ENCODE results near the gene PRKG1.

The PRKG1 gene

GRCh38 chr10:51765284-51765971, 691.1 kb downstream of the PRKG1 start:
- Histone ChIP-seq H3K4me1 (ENCODE audit: insufficient read depth, low read length, poor library complexity, severe bottlenecking) (no peaks in the 10 kb centered on the region), H3K79me2 (ENCODE audit: insufficient read depth, low read length) (no peaks in the 10 kb centered on the region), H3K9me2 (replicated peaks; ENCODE audit: low read depth, low read length) (no peaks in the 10 kb centered on the region), H3K9me3 (ENCODE audit: insufficient read depth, low read depth, low read length) (no peaks in the 10 kb centered on the region), H3K36me3 (ENCODE audit: insufficient read depth, low read length) (no peaks in the 10 kb centered on the region), H3K9ac (ENCODE audit: low read depth, low read length, poor library complexity, severe bottlenecking) (no peak overlapping the region), H3F3A (ENCODE audit: low read depth) (no peaks in the 10 kb centered on the region), H4K20me1 (ENCODE audit: insufficient read depth, low read length, poor library complexity, severe bottlenecking) (no peaks in the 10 kb centered on the region), H3K4me2 (ENCODE audit: low read depth, low read length, poor library complexity, severe bottlenecking) (no peak overlapping the region), H2AFZ (ENCODE audit: low read length) (no peak overlapping the region), H3K27me3 (ENCODE audit: insufficient read depth, low read length, poor library complexity, severe bottlenecking) (no peaks in the 10 kb centered on the region), H3K4me3 (ENCODE audit: low read length, poor library complexity, severe bottlenecking) (no peak overlapping the region)
- TF ChIP-seq CTCF (conservative IDR thresholded peaks at IDR 0.05; ENCODE audit: low read length) (no peak), EZH2phosphoT487 (IDR thresholded peaks at IDR 0.05; ENCODE audit: borderline replicate concordance) (no peak)

- Histone ChIP-seq H3K4me2 (ENCODE audit: low read depth, low read length, poor library complexity, severe bottlenecking) (no peak overlapping the region), H2AFZ (ENCODE audit: low read length) (no peak overlapping the region), H4K20me1 (ENCODE audit: insufficient read depth, low read length, poor library complexity, severe bottlenecking) (no peaks in the 10 kb centered on the region)
Observed at GRCh38 chr10:51766423-51767102, 692.3 kb downstream of the PRKG1 start.

GRCh38 chr10:51767103-51767763, 692.9 kb downstream of the PRKG1 start:
- H3K9ac ChIP-seq (ENCODE audit: low read depth, low read length, poor library complexity, severe bottlenecking), result no peak overlapping the region
- no peaks in the 10 kb centered on the region for H3K79me2 ChIP-seq (ENCODE audit: insufficient read depth, low read length)
- no peaks in the 10 kb centered on the region for H3K4me1 ChIP-seq (ENCODE audit: insufficient read depth, low read length, poor library complexity, severe bottlenecking)
- H3K4me3 ChIP-seq (ENCODE audit: low read length, poor library complexity, severe bottlenecking), result no peak overlapping the region
- no peaks in the 10 kb centered on the region for H3F3A ChIP-seq (ENCODE audit: low read depth)
- H3K27me3 ChIP-seq (ENCODE audit: insufficient read depth, low read length, poor library complexity, severe bottlenecking), result no peaks in the 10 kb centered on the region
- no peaks in the 10 kb centered on the region for H3K9me3 ChIP-seq (ENCODE audit: insufficient read depth, low read depth, low read length)
- H2AFZ ChIP-seq (ENCODE audit: low read length), result no peak overlapping the region
- H3K9me2 ChIP-seq (replicated peaks; ENCODE audit: low read depth, low read length), result no peaks in the 10 kb centered on the region
- no peaks in the 10 kb centered on the region for H3K36me3 ChIP-seq (ENCODE audit: insufficient read depth, low read length)
- no peaks in the 10 kb centered on the region for H4K20me1 ChIP-seq (ENCODE audit: insufficient read depth, low read length, poor library complexity, severe bottlenecking)
- H3K4me2 ChIP-seq (ENCODE audit: low read depth, low read length, poor library complexity, severe bottlenecking), result no peak overlapping the region
- TF ChIP-seq CTCF (conservative IDR thresholded peaks at IDR 0.05; ENCODE audit: low read length) (no peak), EZH2phosphoT487 (IDR thresholded peaks at IDR 0.05; ENCODE audit: borderline replicate concordance) (no peak)

More at GRCh38 chr10:51766423-51767102, 692.3 kb downstream of the PRKG1 start:
- Histone ChIP-seq H3K4me3 (ENCODE audit: low read length, poor library complexity, severe bottlenecking) (no peak overlapping the region), H3K9me2 (replicated peaks; ENCODE audit: low read depth, low read length) (no peaks in the 10 kb centered on the region), H3F3A (ENCODE audit: low read depth) (no peaks in the 10 kb centered on the region), H3K4me1 (ENCODE audit: insufficient read depth, low read length, poor library complexity, severe bottlenecking) (no peaks in the 10 kb centered on the region), H3K36me3 (ENCODE audit: insufficient read depth, low read length) (no peaks in the 10 kb centered on the region), H3K9ac (ENCODE audit: low read depth, low read length, poor library complexity, severe bottlenecking) (no peak overlapping the region), H3K27me3 (ENCODE audit: insufficient read depth, low read length, poor library complexity, severe bottlenecking) (no peaks in the 10 kb centered on the region), H3K79me2 (ENCODE audit: insufficient read depth, low read length) (no peaks in the 10 kb centered on the region), H3K9me3 (ENCODE audit: insufficient read depth, low read depth, low read length) (no peaks in the 10 kb centered on the region)
- TF ChIP-seq EZH2phosphoT487 (IDR thresholded peaks at IDR 0.05; ENCODE audit: borderline replicate concordance) (no peak), CTCF (conservative IDR thresholded peaks at IDR 0.05; ENCODE audit: low read length) (no peak)

Measured in Loucy (cell line).